Daoy (cell line): ENCODE data around the gene HLA-C. TPM values are rescaled to one million over a fixed set of nuclear protein-coding genes. Genes with fewer than 3 reads are reported as not detected.
"Not testable (repeated sequence)": the region's sequence is repeated elsewhere in the genome, so short reads cannot be mapped to it uniquely, and the experiment has no call there.

Experiments used
- DNase-seq: peaks from one replicate; pipeline ENCODE4 v3.0.0-alpha.2; 2015; ENCODE audit warnings: low read depth
- total RNA-seq: library from RNA; depleted of rRNA; stranded (reverse); fragments of >200 nt; shearing (Covaris generic); gene quantifications from 2 replicates; pipeline ENCODE4 v1.2.3, GENCODE V29; 2014

HLA-C gene
- total RNA-seq, 1 experiment from 2014 or later = 431 TPM

- peak; percentile 76 for DNase-seq
Measured at GRCh38 chr6:31270788-31271640, 878 bp downstream of the HLA-C start.

- DNase-seq = no peak
Measured at GRCh38 chr6:31268836-31269235, 3.1 kb downstream of the HLA-C start.

GRCh38 chr6:31268369-31268765 is 3.5 kb downstream of the HLA-C start:
- DNase-seq = no peak

- DNase-seq = no peak
Measured at GRCh38 chr6:31267651-31268368, 4.1 kb downstream of the HLA-C start.

GRCh38 chr6:31266567-31267360 is 5.1 kb downstream of the HLA-C start:
- no peak for DNase-seq

- no peak for DNase-seq
Measured at GRCh38 chr6:31265926-31266325, 6.0 kb downstream of the HLA-C start.

GRCh38 chr6:31263346-31263933 is 8.5 kb downstream of the HLA-C start:
- not testable (repeated sequence) for DNase-seq

- not testable (repeated sequence) for DNase-seq
Measured at GRCh38 chr6:31259995-31260394, 11.9 kb downstream of the HLA-C start.

GRCh38 chr6:31252625-31253024 is 19.3 kb downstream of the HLA-C start:
- no peak for DNase-seq

GRCh38 chr6:31251261-31251660 is 20.6 kb downstream of the HLA-C start:
- DNase-seq = no peak

- no peak for DNase-seq
Measured at GRCh38 chr6:31249184-31249583, 22.7 kb downstream of the HLA-C start.

- DNase-seq = no peak
Measured at GRCh38 chr6:31247813-31248212, 24.1 kb downstream of the HLA-C start.

GRCh38 chr6:31246051-31246521 is 25.8 kb downstream of the HLA-C start:
- peak; percentile 91 for DNase-seq

GRCh38 chr6:31243508-31243907 is 28.4 kb downstream of the HLA-C start:
- DNase-seq = no peak

GRCh38 chr6:31239854-31240253 is 32.0 kb downstream of the HLA-C start:
- peak; percentile 13 for DNase-seq

- not testable (repeated sequence) for DNase-seq
Measured at GRCh38 chr6:31234101-31234500, 37.8 kb downstream of the HLA-C start.

GRCh38 chr6:31228476-31228875 is 43.4 kb downstream of the HLA-C start:
- DNase-seq = no peak

- DNase-seq = no peak
Measured at GRCh38 chr6:31227143-31227542, 44.7 kb downstream of the HLA-C start.

GRCh38 chr6:31225735-31226134 is 46.2 kb downstream of the HLA-C start:
- no peak for DNase-seq

- no peak for DNase-seq
Measured at GRCh38 chr6:31222496-31222895, 49.4 kb downstream of the HLA-C start.
